H9 (cell line): ENCODE measurements around the gene RNF126. TPM values are rescaled to one million over a fixed set of nuclear protein-coding genes. Genes with fewer than 3 reads are reported as not detected.

Source experiments
- DNase-seq: peaks from one replicate; pipeline ENCODE4 v3.0.0-alpha.2; 2017
- H2AFZ ChIP-seq: one replicate; pipeline ENCODE4 v1.6.1; 2013; ENCODE audit warnings: mild to moderate bottlenecking, low read length, control low read depth, moderate library complexity
- H2AK5ac ChIP-seq: 2 replicates; pipeline ENCODE4 v1.6.1; 2013; ENCODE audit warnings: low read length, control low read depth, mixed read lengths; ENCODE audit not compliant: insufficient read length
- H2BK120ac ChIP-seq: one replicate; pipeline ENCODE4 v1.6.1; 2013; ENCODE audit warnings: low read depth, mild to moderate bottlenecking, low read length, control low read depth, inconsistent platforms; ENCODE audit not compliant: poor library complexity, severe bottlenecking
- H2BK12ac ChIP-seq: 2 replicates; pipeline ENCODE4 v1.6.1; 2013; ENCODE audit warnings: low read length, control low read depth, mixed read lengths, low read depth; ENCODE audit not compliant: insufficient read length
- H2BK15ac ChIP-seq: 2 replicates; pipeline ENCODE4 v1.6.1; 2013; ENCODE audit warnings: low read depth, low read length, control low read depth
- H2BK20ac ChIP-seq: one replicate; pipeline ENCODE4 v1.6.1; 2013; ENCODE audit warnings: low read depth, mild to moderate bottlenecking, low read length, control low read depth, inconsistent platforms; ENCODE audit not compliant: poor library complexity, severe bottlenecking
- H2BK5ac ChIP-seq: 2 replicates; pipeline ENCODE4 v1.6.1; 2013; ENCODE audit warnings: low read length, control low read depth, mixed read lengths; ENCODE audit not compliant: insufficient read length
- H3K14ac ChIP-seq: 2 replicates; pipeline ENCODE4 v1.6.1; 2013; ENCODE audit warnings: low read length, control low read depth; ENCODE audit not compliant: insufficient read depth
- H3K18ac ChIP-seq: 2 replicates; pipeline ENCODE4 v1.6.1; 2013; ENCODE audit warnings: low read depth, mild to moderate bottlenecking, mixed read lengths, low read length, control low read depth; ENCODE audit not compliant: insufficient read length
- H3K23ac ChIP-seq: 2 replicates; pipeline ENCODE4 v1.6.1; 2013; ENCODE audit warnings: low read length, control low read depth, mixed read lengths, low read depth; ENCODE audit not compliant: insufficient read length
- H3K23me2 ChIP-seq: 2 replicates; pipeline ENCODE4 v1.6.1; 2013; ENCODE audit warnings: low read depth, mild to moderate bottlenecking, mixed read lengths, low read length, control low read depth; ENCODE audit not compliant: insufficient read length, poor library complexity, severe bottlenecking
- H3K27ac ChIP-seq: 2 replicates; pipeline ENCODE4 v1.5.1; 2013; ENCODE audit warnings: low read length, control low read depth, mixed read lengths, low read depth; ENCODE audit not compliant: insufficient read length
- H3K27me3 ChIP-seq: 2 replicates; pipeline ENCODE4 v1.6.1; 2013; ENCODE audit warnings: low read length, control low read depth, inconsistent platforms; ENCODE audit not compliant: insufficient read depth
- H3K4ac ChIP-seq: 2 replicates; pipeline ENCODE4 v1.6.1; 2013; ENCODE audit warnings: low read depth, mild to moderate bottlenecking, control low read depth, inconsistent platforms, low read length, moderate library complexity
- H3K4me1 ChIP-seq: 2 replicates; pipeline ENCODE4 v1.6.1; 2013; ENCODE audit warnings: low read length, control low read depth, inconsistent platforms; ENCODE audit not compliant: insufficient read depth
- H3K4me2 ChIP-seq: 2 replicates; pipeline ENCODE4 v1.6.1; 2013; ENCODE audit warnings: low read length, control low read depth, mixed read lengths; ENCODE audit not compliant: insufficient read length, insufficient read depth
- H3K56ac ChIP-seq: 2 replicates; pipeline ENCODE4 v1.6.1; 2013; ENCODE audit warnings: low read depth, mild to moderate bottlenecking, mixed read lengths, low read length, control low read depth; ENCODE audit not compliant: insufficient read length
- H3K79me1 ChIP-seq: 2 replicates; pipeline ENCODE4 v1.6.1; 2013; ENCODE audit warnings: low read depth, mild to moderate bottlenecking, moderate library complexity, low read length, control low read depth, inconsistent platforms; ENCODE audit not compliant: insufficient read depth, poor library complexity, severe bottlenecking
- H3K79me2 ChIP-seq: 2 replicates; pipeline ENCODE4 v1.6.1; 2013; ENCODE audit warnings: low read length, control low read depth, inconsistent platforms; ENCODE audit not compliant: insufficient read depth
- H3K9ac ChIP-seq: 2 replicates; pipeline ENCODE4 v1.6.1; 2013; ENCODE audit warnings: low read length, control low read depth, mixed read lengths; ENCODE audit not compliant: insufficient read length; ENCODE audit errors: extremely low read depth
- H3K9me3 ChIP-seq: one replicate; pipeline ENCODE4 v1.6.1; 2013; ENCODE audit warnings: low read depth, low read length, inconsistent platforms; ENCODE audit not compliant: control insufficient read depth
- H3T11ph ChIP-seq: one replicate; pipeline ENCODE4 v1.6.1; 2013; ENCODE audit warnings: mild to moderate bottlenecking, low read length, control low read depth, inconsistent platforms
- H4K20me1 ChIP-seq: one replicate; pipeline ENCODE4 v1.6.1; 2013; ENCODE audit not compliant: control insufficient read depth, insufficient read length, insufficient read depth
- H4K5ac ChIP-seq: 2 replicates; pipeline ENCODE4 v1.6.1; 2013; ENCODE audit warnings: low read depth, mild to moderate bottlenecking, mixed read lengths, low read length, control low read depth; ENCODE audit not compliant: insufficient read length
- H4K8ac ChIP-seq: replicated peaks from 2 replicates; pipeline ENCODE4 v1.6.1; 2013; ENCODE audit warnings: low read length, control low read depth, mixed read lengths, low read depth; ENCODE audit not compliant: insufficient read length
- H4K91ac ChIP-seq: 2 replicates; pipeline ENCODE4 v1.6.1; 2013; ENCODE audit warnings: low read depth, mild to moderate bottlenecking, moderate library complexity, mixed read lengths, low read length, control low read depth; ENCODE audit not compliant: insufficient read length
- H3K27ac Mint-ChIP-seq, 3 experiments: 2 replicates in 2 of 3; 3 replicates in 1 of 3; pipeline ENCODE4 v1.8.0; 2020 to 2021; ENCODE audit warnings: mixed read lengths in 3 of 3, mild to moderate bottlenecking in 1 of 3, moderate library complexity in 1 of 3
- H3K27me3 Mint-ChIP-seq: 2 replicates; pipeline ENCODE4 v1.8.0; 2021; ENCODE audit warnings: low read depth, mild to moderate bottlenecking, moderate library complexity, mixed read lengths
- H3K36me3 Mint-ChIP-seq, 3 experiments: 2 replicates in 2 of 3; 3 replicates in 1 of 3; pipeline ENCODE4 v1.8.0; 2020 to 2021; ENCODE audit warnings: low read depth in 3 of 3, mixed read lengths in 3 of 3; ENCODE audit not compliant: insufficient read depth in 1 of 3
- H3K4me1 Mint-ChIP-seq, 2 experiments: 2 replicates each; pipeline ENCODE4 v1.8.0; 2020; ENCODE audit warnings: mixed read lengths in 2 of 2
- H3K4me3 Mint-ChIP-seq, 2 experiments: 2 replicates in 1 of 2; 3 replicates in 1 of 2; pipeline ENCODE4 v1.8.0; 2020 to 2021; ENCODE audit warnings: mild to moderate bottlenecking in 2 of 2, mixed read lengths in 2 of 2, moderate library complexity in 1 of 2
- H3K9me3 Mint-ChIP-seq, 2 experiments: 2 replicates in 1 of 2; 3 replicates in 1 of 2; pipeline ENCODE4 v1.8.0; 2020; ENCODE audit warnings: mild to moderate bottlenecking in 2 of 2, mixed read lengths in 2 of 2, moderate library complexity in 1 of 2
- WGBS: extraction: QIAGEN DNeasy Blood & Tissue Kit; methylation state at CpG from one replicate; pipeline ENCODE4 v1.1.7; 2013; ENCODE audit warnings: missing lambda C conversion rate, low lambda C conversion rate, mixed read lengths; ENCODE audit not compliant: insufficient read length; ENCODE audit errors: extremely low coverage; 5-methylcytosine and 5-hydroxymethylcytosine counted together
- total RNA-seq: library from RNA; stranded (reverse); gene quantifications from 2 replicates; pipeline ENCODE4 v1.2.1, GENCODE V29; 2021
- TF ChIP-seq, protein P1 (sequence below): fragments of 200-600 bp; sonication (generic); conservative IDR thresholded peaks from 3 replicates; pipeline ENCODE4 v1.8.0; 2021; ENCODE audit warnings: antibody characterized with exemption, mild to moderate bottlenecking

Gene RNF126
- total RNA-seq, 1 experiment from 2014 or later: 81.9 TPM

DNA sequence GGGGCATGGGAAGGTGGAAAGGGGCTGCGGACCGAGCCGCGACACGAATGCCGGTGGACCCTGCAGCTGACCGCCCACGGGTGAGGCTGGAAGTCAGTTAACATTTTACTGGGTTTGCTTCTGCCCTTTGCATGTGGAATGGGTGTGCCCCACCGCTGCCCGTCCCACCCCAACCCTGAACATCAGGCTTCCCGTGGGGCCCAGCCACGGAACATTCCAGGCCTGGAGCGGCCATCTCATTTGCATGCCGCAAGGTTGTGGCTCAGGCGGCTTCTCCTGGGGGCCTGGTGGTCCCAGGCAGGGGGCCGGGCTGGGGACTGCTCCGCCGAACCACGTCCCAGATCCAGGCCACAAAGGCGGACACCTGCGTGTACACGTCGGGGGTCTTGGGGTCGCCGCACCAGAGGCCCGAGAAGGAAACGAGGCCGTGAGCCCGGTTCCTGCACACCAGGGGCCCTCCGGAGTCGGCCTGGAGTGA is 22.5 kb upstream of the RNF126 start:
- H3K36me3 Mint-ChIP-seq: no peaks in the 10 kb centered on the region
- Histone ChIP-seq H2BK12ac (no peak overlapping the region), H4K5ac (no peak overlapping the region), H2AFZ (no peak overlapping the region), H3K79me2 (no peaks in the 10 kb centered on the region), H3K4me2 (no peak overlapping the region), H2BK120ac (no peak overlapping the region), H3K79me1 (no peaks in the 10 kb centered on the region), H3K14ac (no peak overlapping the region; the same call in 1 of the 2 replicates), H3K23me2 (no peaks in the 10 kb centered on the region), H3K27me3 (no peaks in the 10 kb centered on the region), H4K20me1 (no peaks in the 10 kb centered on the region), H3K23ac (no peak overlapping the region), H3K4me1 (no peaks in the 10 kb centered on the region), H3K27ac (no peak overlapping the region), H2BK5ac (no peak overlapping the region), H3K56ac (no peak overlapping the region), H3K9ac (no peak overlapping the region), H2BK20ac (no peak overlapping the region), H3K18ac (no peak overlapping the region), H3K9me3 (no peaks in the 10 kb centered on the region), H2BK15ac (no peak overlapping the region), H3K4ac (no peak overlapping the region), H4K91ac (no peak overlapping the region), H3T11ph (no peak overlapping the region), H4K8ac (no peak overlapping the region), H2AK5ac (no peak overlapping the region)
- TF ChIP-seq, protein P1, sequence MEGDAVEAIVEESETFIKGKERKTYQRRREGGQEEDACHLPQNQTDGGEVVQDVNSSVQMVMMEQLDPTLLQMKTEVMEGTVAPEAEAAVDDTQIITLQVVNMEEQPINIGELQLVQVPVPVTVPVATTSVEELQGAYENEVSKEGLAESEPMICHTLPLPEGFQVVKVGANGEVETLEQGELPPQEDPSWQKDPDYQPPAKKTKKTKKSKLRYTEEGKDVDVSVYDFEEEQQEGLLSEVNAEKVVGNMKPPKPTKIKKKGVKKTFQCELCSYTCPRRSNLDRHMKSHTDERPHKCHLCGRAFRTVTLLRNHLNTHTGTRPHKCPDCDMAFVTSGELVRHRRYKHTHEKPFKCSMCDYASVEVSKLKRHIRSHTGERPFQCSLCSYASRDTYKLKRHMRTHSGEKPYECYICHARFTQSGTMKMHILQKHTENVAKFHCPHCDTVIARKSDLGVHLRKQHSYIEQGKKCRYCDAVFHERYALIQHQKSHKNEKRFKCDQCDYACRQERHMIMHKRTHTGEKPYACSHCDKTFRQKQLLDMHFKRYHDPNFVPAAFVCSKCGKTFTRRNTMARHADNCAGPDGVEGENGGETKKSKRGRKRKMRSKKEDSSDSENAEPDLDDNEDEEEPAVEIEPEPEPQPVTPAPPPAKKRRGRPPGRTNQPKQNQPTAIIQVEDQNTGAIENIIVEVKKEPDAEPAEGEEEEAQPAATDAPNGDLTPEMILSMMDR: no peak
- H3K27ac Mint-ChIP-seq: no peak overlapping the region
- peaks cover 3% of the 10 kb centered on the region in 2 experiments; a peak in 1 of 4 replicates for H3K4me1 Mint-ChIP-seq
- peaks cover 3 to 5% of the 10 kb centered on the region in 2 experiments; a peak in 2 of 5 replicates for H3K9me3 Mint-ChIP-seq
- DNase-seq: no peak
- H3K27me3 Mint-ChIP-seq: peaks cover 10% of the 10 kb centered on the region
- no peak overlapping the region for H3K4me3 Mint-ChIP-seq
- WGBS: no CpG with 5 or more reads among the region's 31 CpGs
